ENCODE data around the gene WSB1.
"Not testable (repeated sequence)": the region's sequence is repeated elsewhere in the genome, so short reads cannot be mapped to it uniquely, and the experiment has no call there.

WSB1 gene, protein sequence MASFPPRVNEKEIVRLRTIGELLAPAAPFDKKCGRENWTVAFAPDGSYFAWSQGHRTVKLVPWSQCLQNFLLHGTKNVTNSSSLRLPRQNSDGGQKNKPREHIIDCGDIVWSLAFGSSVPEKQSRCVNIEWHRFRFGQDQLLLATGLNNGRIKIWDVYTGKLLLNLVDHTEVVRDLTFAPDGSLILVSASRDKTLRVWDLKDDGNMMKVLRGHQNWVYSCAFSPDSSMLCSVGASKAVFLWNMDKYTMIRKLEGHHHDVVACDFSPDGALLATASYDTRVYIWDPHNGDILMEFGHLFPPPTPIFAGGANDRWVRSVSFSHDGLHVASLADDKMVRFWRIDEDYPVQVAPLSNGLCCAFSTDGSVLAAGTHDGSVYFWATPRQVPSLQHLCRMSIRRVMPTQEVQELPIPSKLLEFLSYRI

DNA sequence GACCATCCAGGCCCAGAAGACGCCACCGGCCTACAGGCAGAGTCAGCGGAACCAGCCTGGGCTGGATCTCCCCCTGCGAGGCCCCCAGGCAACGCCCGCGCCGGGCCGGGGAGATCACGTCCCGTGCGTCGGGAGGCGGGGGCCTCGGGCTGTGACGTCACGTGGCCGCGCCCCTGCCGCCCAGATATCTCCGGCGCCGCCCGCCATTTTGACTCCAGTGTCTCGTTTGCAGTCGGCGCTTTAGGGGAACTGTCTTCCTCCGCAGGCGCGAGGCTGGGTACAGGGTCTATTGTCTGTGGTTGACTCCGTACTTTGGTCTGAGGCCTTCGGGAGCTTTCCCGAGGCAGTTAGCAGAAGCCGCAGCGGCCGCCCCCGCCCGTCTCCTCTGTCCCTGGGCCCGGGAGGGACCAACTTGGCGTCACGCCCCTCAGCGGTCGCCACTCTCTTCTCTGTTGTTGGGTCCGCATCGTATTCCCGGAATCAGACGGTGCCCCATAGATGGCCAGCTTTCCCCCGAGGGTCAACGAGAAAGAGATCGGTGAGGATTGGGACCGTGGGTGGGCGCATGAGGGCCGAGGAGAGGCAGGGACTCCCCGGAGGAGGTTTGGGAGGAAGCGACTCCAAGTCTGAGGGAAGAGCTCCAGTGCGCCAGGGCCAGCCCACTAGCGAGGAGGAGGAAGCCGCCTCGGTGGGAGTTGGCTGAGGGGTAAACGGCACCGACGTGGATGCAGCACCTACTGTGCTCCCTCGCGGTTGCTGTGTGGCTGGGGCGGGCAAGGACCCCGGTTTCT, at the start of gene WSB1:
Gene WSB1 (plus strand): TSS at position 217 of the 791 bp plus-strand sequence. CDS start 282 bp downstream, at position 499.
- DNase-seq (ENCODE audit: low read depth), result peak; percentile 82

DNA sequence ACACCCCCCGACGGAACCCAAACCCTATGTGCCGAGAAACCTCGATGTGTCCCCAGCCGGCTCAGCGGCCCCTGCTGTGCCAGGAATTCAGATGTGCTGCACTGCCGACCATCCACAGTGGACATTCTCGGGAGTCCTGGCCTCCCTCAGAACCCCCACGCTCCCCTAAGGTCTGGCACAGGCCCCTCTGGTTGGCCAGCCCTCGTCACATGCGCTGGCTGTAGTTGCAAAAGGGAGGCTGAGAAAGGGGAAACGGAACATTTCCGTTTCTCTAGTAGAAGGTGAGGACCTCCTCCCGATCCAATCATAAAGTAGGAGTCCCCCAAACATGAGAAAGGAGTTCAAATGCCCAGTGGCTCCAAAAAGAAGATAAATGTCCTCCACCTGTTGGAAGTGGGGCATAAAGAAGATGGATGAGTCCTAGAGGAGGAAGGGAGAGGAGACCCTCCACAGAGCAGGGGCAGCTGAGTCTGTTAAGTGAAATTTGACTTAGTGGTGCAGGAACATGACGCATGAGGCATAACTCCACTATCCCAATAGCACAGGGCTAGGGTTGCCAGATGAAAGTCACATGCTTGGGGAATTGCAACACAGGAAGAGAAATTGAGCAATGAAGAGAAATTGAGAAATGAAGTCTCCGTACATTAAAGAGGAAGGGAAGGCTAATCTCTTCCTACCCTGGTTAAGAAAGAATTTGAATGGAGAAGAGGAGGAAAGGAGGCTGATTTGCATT, 49.3 kb upstream of the WSB1 start:
- peak; percentile 89 for DNase-seq (ENCODE audit: low read depth)

GRCh38 chr17:27245230-27245696, 48.7 kb upstream of the WSB1 start:
- peak; percentile 63 for DNase-seq (ENCODE audit: low read depth)

- no peak for DNase-seq (ENCODE audit: low read depth)
Measured at GRCh38 chr17:27246537-27246936, 47.4 kb upstream of the WSB1 start.

GRCh38 chr17:27247071-27247957, 46.6 kb upstream of the WSB1 start:
- DNase-seq (ENCODE audit: low read depth), result no peak

- no peak for DNase-seq (ENCODE audit: low read depth)
Measured at GRCh38 chr17:27247958-27248342, 46.0 kb upstream of the WSB1 start.

- not testable (repeated sequence) for DNase-seq (ENCODE audit: low read depth)
Measured at GRCh38 chr17:27250791-27251190, 43.1 kb upstream of the WSB1 start.

GRCh38 chr17:27254802-27255201, 39.1 kb upstream of the WSB1 start:
- DNase-seq (ENCODE audit: low read depth), result not testable (repeated sequence)

- DNase-seq (ENCODE audit: low read depth), result peak; percentile 62
Measured at GRCh38 chr17:27256225-27257030, 37.5 kb upstream of the WSB1 start.

DNA sequence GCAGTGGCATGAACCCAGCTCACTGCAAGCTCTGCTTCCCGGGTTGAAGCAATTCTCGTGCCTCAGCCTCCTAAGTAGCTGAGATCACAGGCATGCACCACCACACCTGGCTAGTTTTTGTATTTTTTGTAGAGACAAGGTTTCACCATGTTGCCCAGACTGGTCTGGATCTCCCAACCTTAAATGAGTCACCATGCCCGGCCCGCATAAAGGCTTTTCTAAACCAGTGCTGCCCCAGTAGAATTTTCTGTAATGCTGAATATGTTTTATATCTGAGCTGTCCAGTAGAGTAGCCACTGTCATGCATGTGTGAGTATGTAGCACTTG, 36.9 kb upstream of the WSB1 start:
- no peak for DNase-seq (ENCODE audit: low read depth)

GRCh38 chr17:27259356-27259755, 34.6 kb upstream of the WSB1 start:
- DNase-seq (ENCODE audit: low read depth), result no peak

GRCh38 chr17:27263386-27263785, 30.5 kb upstream of the WSB1 start:
- DNase-seq (ENCODE audit: low read depth), result no peak

DNA sequence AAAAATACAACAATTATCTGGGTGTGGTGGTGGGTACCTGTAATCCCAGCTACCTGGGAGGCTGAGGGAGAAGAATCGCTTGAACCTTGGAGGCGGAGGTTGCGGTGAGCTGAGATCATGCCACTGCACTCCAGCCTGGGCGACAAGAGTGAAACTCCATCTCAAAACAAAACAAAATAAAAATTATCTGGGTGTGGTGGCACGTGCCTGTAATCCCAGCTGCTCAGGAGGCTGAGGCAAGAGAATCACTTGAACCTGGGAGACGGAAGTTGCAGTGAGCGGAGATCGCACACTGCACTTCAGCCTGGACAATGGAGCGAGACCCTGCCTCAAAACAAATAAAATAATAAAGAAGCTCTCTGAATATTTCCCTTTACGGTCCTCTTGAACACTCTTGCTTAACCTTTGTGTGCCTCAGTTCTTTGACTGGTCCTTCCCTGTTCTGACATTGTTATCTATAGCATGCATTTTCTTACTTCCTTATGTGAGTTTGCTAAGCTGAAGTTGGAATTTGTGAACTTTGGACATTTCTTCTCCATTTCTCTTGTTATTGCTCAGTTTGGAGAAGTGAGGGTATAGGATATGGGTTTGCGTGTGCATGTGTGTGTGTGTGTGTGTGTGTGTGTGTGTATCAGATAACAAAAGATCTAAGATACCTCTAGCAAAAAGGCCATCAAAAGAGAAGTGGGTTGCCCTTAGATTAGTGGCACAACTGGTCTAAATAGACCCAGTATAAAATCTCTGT, 29.7 kb upstream of the WSB1 start:
- no peak for DNase-seq (ENCODE audit: low read depth)

GRCh38 chr17:27265333-27265732, 28.6 kb upstream of the WSB1 start:
- DNase-seq (ENCODE audit: low read depth), result no peak

- DNase-seq (ENCODE audit: low read depth), result no peak
Measured at GRCh38 chr17:27266228-27266627, 27.7 kb upstream of the WSB1 start.

DNA sequence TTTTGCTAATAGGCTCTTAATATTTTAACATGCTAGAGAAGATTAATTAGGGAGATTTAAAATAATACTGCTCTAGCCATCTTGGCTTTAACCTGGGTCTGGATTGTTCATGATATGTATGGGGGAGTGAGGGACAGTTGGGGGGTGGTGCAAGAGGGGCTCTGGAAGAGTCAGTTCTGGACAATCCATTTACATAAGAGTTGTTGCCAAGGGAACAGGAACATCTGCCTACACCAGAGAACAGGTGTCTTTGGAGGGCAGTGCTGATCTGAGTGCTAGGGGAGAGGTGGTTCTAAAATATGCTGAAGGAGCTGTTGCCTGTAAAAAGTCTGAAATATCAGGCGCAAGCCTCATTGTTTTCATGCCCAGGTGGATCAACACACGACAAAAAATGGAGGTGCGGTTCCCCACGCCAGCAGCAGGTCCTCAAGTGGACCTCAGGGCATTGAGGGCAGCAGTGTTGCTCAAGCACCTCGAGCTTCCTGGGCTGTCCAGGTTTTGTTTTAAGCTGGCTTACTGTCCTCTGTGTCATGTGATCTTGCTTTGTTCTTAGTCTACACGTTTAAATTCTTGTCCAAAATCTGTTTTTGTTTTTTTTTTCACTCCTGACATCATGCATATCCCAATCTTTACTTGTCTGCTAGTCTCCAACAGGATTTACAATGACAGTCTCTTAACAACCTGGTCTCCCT, 25.4 kb upstream of the WSB1 start:
- DNase-seq (ENCODE audit: low read depth), result no peak

- no peak for DNase-seq (ENCODE audit: low read depth)
Measured at GRCh38 chr17:27269201-27269600, 24.7 kb upstream of the WSB1 start.

DNA sequence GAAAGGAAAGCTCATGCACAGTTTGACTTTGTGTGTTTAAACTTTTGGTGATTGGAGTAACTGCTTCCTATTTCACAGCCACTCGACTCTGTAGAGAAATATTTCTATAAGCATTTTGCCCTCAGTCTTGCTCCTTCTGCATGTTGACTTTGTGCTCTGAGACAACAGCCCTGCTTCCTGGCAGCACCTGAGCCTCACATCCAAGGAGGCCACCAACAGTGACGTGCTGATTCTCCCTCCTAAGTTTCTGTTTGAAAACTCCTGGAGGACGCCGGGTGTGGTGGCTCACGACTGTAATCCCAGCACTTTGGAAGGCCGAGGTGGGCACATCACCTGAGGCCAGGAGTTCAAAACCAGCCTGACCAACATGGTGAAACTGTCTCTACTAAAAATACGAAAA, 23.9 kb upstream of the WSB1 start:
- no peak for DNase-seq (ENCODE audit: low read depth)

DNA sequence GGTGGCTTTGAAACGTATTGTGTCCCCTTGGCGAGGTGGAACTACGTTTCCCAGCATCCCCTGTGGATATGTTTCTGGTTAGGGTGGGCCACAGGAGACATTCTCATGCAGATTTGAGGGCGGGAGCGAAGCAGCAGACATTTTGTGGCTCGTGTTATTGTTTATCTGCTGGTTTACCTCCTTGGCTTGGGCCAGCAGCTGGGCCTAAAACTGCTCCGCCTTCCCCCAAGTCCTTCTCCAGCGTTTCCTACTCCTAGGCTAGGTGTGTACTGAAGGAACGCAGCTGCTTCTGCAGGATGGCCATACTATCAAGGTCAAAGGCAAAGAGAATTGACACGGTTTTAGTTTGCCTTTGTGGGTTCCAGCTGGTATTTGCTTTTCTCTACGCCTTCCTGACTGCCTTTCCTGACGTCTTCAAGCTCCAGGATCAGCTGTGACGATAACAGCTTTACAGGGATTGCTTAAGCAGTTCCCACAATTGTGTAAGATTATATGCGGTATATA, 17.2 kb upstream of the WSB1 start:
- DNase-seq (ENCODE audit: low read depth), result no peak

Measured in GM04504 (cell line).